HCT116 (cell line): ENCODE data around the gene FRMD4A.

Experiments
- CBX3 ChIP-seq: IDR thresholded peaks from 2 replicates; pipeline ENCODE4 v1.6.1; 2012; ENCODE audit warnings: low read depth
- EZH2 ChIP-seq: fragments of 200-600 bp; sonication (generic); IDR thresholded peaks from 2 replicates; pipeline ENCODE4 v1.6.1; 2017; ENCODE audit warnings: antibody characterized with exemption, mixed run types
- EZH2phosphoT487 ChIP-seq: fragments of 200-600 bp; IDR thresholded peaks from 2 replicates; pipeline ENCODE4 v1.6.1; 2018; ENCODE audit warnings: antibody characterized with exemption, borderline replicate concordance
- POLR2AphosphoS5 ChIP-seq: IDR thresholded peaks from 2 replicates; pipeline ENCODE4 v1.6.1; 2011; ENCODE audit warnings: mild to moderate bottlenecking, low read depth, low read length, moderate library complexity
- SRF ChIP-seq: IDR thresholded peaks from 2 replicates; pipeline ENCODE4 v1.6.1; 2012; ENCODE audit warnings: low read depth
- TF ChIP-seq, protein P1 (sequence below): IDR thresholded peaks from 2 replicates; pipeline ENCODE4 v1.6.1; 2012; ENCODE audit warnings: low read depth
- TF ChIP-seq, protein P2 (sequence below), 3 experiments: fragments of 200-600 bp in 1 of 3; sonication (generic) in 1 of 3; IDR thresholded peaks in 2 of 3; conservative IDR thresholded peaks in 1 of 3; 2 replicates each; pipeline ENCODE4 v1.5.1; 2012 to 2017; ENCODE audit warnings: low read depth in 2 of 3, low read length in 2 of 3, antibody characterized with exemption in 1 of 3, borderline replicate concordance in 1 of 3, control low read depth in 1 of 3, mild to moderate bottlenecking in 1 of 3, mixed read lengths in 1 of 3, mixed run types in 1 of 3, moderate library complexity in 1 of 3; ENCODE audit not compliant: insufficient read depth in 1 of 3

- TF ChIP-seq POLR2AphosphoS5 = no peak
- no peak for TF ChIP-seq CBX3
- TF ChIP-seq, protein P1, sequence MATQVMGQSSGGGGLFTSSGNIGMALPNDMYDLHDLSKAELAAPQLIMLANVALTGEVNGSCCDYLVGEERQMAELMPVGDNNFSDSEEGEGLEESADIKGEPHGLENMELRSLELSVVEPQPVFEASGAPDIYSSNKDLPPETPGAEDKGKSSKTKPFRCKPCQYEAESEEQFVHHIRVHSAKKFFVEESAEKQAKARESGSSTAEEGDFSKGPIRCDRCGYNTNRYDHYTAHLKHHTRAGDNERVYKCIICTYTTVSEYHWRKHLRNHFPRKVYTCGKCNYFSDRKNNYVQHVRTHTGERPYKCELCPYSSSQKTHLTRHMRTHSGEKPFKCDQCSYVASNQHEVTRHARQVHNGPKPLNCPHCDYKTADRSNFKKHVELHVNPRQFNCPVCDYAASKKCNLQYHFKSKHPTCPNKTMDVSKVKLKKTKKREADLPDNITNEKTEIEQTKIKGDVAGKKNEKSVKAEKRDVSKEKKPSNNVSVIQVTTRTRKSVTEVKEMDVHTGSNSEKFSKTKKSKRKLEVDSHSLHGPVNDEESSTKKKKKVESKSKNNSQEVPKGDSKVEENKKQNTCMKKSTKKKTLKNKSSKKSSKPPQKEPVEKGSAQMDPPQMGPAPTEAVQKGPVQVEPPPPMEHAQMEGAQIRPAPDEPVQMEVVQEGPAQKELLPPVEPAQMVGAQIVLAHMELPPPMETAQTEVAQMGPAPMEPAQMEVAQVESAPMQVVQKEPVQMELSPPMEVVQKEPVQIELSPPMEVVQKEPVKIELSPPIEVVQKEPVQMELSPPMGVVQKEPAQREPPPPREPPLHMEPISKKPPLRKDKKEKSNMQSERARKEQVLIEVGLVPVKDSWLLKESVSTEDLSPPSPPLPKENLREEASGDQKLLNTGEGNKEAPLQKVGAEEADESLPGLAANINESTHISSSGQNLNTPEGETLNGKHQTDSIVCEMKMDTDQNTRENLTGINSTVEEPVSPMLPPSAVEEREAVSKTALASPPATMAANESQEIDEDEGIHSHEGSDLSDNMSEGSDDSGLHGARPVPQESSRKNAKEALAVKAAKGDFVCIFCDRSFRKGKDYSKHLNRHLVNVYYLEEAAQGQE = no peak
- TF ChIP-seq SRF = no peak
- TF ChIP-seq, protein P2, sequence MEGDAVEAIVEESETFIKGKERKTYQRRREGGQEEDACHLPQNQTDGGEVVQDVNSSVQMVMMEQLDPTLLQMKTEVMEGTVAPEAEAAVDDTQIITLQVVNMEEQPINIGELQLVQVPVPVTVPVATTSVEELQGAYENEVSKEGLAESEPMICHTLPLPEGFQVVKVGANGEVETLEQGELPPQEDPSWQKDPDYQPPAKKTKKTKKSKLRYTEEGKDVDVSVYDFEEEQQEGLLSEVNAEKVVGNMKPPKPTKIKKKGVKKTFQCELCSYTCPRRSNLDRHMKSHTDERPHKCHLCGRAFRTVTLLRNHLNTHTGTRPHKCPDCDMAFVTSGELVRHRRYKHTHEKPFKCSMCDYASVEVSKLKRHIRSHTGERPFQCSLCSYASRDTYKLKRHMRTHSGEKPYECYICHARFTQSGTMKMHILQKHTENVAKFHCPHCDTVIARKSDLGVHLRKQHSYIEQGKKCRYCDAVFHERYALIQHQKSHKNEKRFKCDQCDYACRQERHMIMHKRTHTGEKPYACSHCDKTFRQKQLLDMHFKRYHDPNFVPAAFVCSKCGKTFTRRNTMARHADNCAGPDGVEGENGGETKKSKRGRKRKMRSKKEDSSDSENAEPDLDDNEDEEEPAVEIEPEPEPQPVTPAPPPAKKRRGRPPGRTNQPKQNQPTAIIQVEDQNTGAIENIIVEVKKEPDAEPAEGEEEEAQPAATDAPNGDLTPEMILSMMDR (IDR thresholded peaks at IDR 0.05 in 2 of 3, conservative IDR thresholded peaks at IDR 0.05 in 1 of 3; ENCODE audit: borderline replicate concordance in 1 of 3, insufficient read depth in 1 of 3, low read depth in 2 of 3, low read length in 2 of 3) = no peak
- no peak for TF ChIP-seq EZH2
- no peak for TF ChIP-seq EZH2phosphoT487
These were observed 39.2 kb upstream of the FRMD4A start for GRCh38 chr10:14369906-14370305.
